Astrocyte (in vitro differentiated cells and primary cell): Measurements from ENCODE around the gene MGAT3.

Experiments
- EZH2 ChIP-seq: IDR thresholded peaks from 2 replicates; pipeline ENCODE4 v1.6.1; 2012; ENCODE audit warnings: mild to moderate bottlenecking, low read length, inconsistent platforms; ENCODE audit not compliant: insufficient read depth
- TF ChIP-seq, protein P1 (sequence below): IDR thresholded peaks from 2 replicates; pipeline ENCODE4 v1.5.1; 2011; ENCODE audit warnings: low read depth, mild to moderate bottlenecking, inconsistent platforms, low read length, moderate library complexity; ENCODE audit not compliant: insufficient read depth

DNA sequence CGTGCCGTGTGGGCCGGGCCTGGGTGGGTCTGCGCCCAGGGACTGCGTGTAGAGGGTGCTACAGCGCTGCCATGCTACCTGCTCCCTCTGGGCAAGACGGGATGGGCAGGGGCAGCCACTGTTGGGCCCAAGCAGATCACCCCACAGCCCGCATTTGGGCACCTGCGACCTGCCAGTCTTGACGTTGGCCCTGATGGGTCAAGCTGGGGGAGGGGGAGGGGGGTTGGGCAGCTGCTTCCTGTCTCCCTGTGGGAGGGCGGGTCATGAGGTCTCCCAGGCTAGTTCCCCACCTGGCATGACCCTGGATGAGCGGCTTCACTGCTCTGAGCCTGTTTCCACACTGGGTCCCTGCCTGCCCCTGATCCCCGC, 78.5 kb downstream of the MGAT3 start:
- TF ChIP-seq, protein P1, sequence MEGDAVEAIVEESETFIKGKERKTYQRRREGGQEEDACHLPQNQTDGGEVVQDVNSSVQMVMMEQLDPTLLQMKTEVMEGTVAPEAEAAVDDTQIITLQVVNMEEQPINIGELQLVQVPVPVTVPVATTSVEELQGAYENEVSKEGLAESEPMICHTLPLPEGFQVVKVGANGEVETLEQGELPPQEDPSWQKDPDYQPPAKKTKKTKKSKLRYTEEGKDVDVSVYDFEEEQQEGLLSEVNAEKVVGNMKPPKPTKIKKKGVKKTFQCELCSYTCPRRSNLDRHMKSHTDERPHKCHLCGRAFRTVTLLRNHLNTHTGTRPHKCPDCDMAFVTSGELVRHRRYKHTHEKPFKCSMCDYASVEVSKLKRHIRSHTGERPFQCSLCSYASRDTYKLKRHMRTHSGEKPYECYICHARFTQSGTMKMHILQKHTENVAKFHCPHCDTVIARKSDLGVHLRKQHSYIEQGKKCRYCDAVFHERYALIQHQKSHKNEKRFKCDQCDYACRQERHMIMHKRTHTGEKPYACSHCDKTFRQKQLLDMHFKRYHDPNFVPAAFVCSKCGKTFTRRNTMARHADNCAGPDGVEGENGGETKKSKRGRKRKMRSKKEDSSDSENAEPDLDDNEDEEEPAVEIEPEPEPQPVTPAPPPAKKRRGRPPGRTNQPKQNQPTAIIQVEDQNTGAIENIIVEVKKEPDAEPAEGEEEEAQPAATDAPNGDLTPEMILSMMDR: no peak
- no peak for TF ChIP-seq EZH2
